ENCODE data around the gene DEGS1.
"Not testable (repeated sequence)": the region's sequence is repeated elsewhere in the genome, so short reads cannot be mapped to it uniquely, and the experiment has no call there.

Gene DEGS1

DNA sequence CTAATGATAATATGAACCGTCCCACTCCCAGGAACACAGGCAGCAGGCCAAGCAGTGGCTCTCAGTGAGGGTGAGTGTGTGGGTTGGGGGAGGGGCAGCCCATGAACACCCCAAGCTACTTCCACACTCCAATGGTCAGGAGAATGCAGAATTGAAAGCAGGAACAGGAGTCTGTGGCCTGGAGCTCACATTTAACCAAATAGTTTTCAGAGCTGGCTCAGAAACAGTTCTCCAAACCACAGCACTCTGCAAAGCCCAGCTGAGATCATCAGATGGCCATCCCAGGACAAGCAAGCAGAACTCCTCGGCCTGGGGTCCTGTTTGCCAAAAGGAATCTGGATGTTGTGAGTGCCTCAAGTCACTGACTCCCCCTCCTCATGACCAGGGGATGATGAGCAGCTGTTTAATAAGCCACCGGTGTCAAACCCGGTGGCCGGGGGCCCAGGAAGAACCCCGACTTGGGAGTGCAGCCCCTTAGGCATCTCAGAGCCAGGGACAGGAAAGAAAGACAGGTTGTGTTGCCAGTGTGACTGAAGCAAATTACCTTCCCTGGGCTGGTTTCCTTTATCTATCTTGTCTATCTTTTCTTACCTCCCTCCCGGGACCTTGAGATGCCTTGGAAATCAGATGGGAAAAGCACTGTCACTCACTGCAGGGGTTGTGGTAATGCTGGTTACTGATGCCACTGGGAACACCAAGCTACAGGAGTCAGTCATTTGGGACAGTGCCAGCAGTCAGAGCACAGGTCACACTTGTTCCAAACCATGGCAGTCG is 20.4 kb downstream of the DEGS1 start:
- no peak overlapping the region for H3K27ac ChIP-seq (ENCODE audit: low read depth, low read length)
- no peak overlapping the region for H3K9ac ChIP-seq (ENCODE audit: low read length)
- no peak overlapping the region for H3K4me3 ChIP-seq (ENCODE audit: low read length)
- peaks cover 2% of the 10 kb centered on the region for H3K4me1 ChIP-seq (ENCODE audit: control insufficient read depth, insufficient read depth, low read length)
- H3K27me3 ChIP-seq (ENCODE audit: control insufficient read depth, insufficient read depth, low read length) = no peaks in the 10 kb centered on the region
- no peaks in the 10 kb centered on the region for H3K36me3 ChIP-seq (ENCODE audit: control insufficient read depth, insufficient read depth, low read length)

DNA sequence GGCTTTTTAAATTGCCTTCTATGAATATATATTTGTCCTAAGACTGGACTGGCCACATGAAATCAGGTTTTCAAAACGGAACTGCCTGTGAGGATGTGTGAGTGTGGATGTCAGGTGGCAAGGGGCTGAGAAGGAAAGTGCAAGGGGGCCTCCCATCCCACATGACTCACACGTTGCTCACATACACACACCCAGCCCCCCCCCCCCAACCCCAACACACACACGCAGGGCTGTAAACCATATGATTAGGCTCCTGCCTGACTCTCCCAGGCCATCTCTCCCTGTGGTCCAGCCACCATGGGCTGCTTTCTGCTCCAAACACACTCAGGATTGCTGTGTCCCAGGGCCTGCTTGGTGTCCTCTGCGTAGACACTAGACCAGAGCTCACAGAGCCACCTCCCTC is 22.4 kb downstream of the DEGS1 start:
- no peak overlapping the region for H3K9ac ChIP-seq (ENCODE audit: low read length)
- H3K4me3 ChIP-seq (ENCODE audit: low read length) = no peak overlapping the region
- H3K4me1 ChIP-seq (ENCODE audit: control insufficient read depth, insufficient read depth, low read length) = peaks cover 2% of the 10 kb centered on the region
- no peaks in the 10 kb centered on the region for H3K27me3 ChIP-seq (ENCODE audit: control insufficient read depth, insufficient read depth, low read length)
- H3K27ac ChIP-seq (ENCODE audit: low read depth, low read length) = no peak overlapping the region
- H3K36me3 ChIP-seq (ENCODE audit: control insufficient read depth, insufficient read depth, low read length) = no peaks in the 10 kb centered on the region

DNA sequence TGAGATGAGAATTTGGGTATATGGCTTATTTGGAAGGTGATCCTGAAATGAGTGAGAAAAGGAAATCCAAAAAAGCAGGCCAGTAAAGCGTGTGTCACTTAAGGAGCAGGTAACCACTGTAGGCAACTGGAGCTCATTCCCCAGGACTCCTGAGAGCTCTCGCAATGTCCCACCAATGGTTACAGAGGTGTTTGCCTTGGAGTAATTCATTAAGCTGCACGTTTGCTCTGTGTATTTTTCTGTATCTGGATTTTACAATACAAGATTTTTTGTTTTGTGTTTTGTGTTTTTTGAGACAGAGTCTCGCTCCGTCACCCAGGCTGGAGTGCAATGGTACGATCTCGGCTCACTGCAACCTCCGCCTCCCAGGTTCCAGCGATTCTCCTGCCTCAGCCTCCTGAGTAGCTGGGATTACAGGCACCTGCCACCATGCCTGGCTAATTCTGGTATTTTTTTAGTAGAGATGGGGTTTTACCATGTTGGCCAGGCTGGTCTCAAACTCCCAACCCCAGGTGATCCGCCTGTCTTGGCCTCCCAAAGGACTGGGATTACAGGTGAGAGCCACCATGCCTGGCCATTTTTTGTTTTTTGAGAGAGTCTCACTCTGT is 23.0 kb downstream of the DEGS1 start:
- H3K4me1 ChIP-seq (ENCODE audit: control insufficient read depth, insufficient read depth, low read length); H3K27ac ChIP-seq (ENCODE audit: low read depth, low read length); H3K9ac ChIP-seq (ENCODE audit: low read length); H3K36me3 ChIP-seq (ENCODE audit: control insufficient read depth, insufficient read depth, low read length); H3K4me3 ChIP-seq (ENCODE audit: low read length); H3K27me3 ChIP-seq (ENCODE audit: control insufficient read depth, insufficient read depth, low read length): not testable (repeated sequence)

DNA sequence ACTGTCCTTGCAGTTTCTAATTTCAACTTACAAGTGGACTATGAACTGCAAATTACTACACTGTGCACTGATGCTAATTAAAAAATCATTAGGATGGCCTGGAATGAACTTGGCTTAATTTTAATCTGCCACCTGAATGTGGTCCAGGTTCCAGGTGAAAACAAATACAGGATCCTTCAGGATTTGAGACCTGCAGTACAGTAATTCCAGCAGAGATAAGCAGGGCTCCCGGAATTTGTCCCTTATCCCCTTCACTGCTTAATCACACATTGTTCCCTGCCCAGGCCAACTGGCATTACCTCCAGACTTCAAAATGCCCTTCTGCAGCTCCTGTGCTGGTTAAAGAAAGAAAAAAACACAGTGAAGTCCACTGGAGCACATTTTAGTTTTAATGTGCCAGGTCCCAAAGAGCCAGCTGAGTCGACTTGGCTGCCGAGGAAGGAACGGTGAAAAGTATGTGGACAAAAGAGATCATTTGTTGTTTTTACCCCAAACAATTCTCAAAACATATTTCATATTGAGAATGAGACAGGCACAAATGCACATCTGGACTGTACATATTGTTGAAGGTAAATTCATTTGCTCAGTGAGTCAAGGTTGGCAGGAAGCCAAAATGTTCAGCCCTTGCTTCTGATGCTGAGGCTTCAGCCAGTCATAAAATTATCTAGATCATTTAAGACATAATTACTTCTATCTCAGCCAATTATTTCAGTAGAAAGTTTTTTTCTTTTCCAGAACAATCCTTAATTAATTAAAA is 28.3 kb downstream of the DEGS1 start:
- no peak overlapping the region for H3K9ac ChIP-seq (ENCODE audit: low read length)

DNA sequence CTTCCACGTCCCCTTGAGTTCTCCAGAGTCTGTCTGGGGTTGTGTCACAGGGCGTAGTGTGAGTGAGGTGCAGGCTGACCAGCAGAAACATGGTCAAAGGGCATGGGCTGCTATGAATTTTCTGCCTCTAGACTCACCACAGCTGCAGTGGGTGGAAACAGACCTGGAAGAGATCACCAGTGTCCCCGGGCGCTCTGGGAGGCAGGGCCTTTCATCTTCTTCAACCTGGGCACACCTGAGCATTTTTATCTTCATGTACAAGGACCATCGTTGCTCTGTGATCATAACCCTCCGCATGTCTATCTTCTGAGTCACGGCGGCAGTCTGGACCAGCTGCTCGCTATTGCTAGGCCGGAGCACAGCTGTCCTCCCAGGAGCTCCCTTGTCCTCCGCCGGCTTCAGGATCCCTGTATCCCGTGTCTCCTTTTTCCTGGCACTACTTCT is 29.6 kb downstream of the DEGS1 start:
- Histone ChIP-seq H3K9ac (ENCODE audit: low read length) (no peak overlapping the region), H3K27me3 (ENCODE audit: control insufficient read depth, insufficient read depth, low read length) (no peaks in the 10 kb centered on the region), H3K36me3 (ENCODE audit: control insufficient read depth, insufficient read depth, low read length) (no peaks in the 10 kb centered on the region), H3K4me3 (ENCODE audit: low read length) (no peak overlapping the region), H3K4me1 (ENCODE audit: control insufficient read depth, insufficient read depth, low read length) (peaks cover 2% of the 10 kb centered on the region), H3K27ac (ENCODE audit: low read depth, low read length) (no peak overlapping the region)

More for the DNA sequence above, 28.3 kb downstream of the DEGS1 start:
- no peaks in the 10 kb centered on the region for H3K36me3 ChIP-seq (ENCODE audit: control insufficient read depth, insufficient read depth, low read length)
- H3K4me1 ChIP-seq (ENCODE audit: control insufficient read depth, insufficient read depth, low read length) = peaks cover 2% of the 10 kb centered on the region
- no peak overlapping the region for H3K4me3 ChIP-seq (ENCODE audit: low read length)
- H3K27ac ChIP-seq (ENCODE audit: low read depth, low read length) = no peak overlapping the region
- H3K27me3 ChIP-seq (ENCODE audit: control insufficient read depth, insufficient read depth, low read length) = no peaks in the 10 kb centered on the region

DNA sequence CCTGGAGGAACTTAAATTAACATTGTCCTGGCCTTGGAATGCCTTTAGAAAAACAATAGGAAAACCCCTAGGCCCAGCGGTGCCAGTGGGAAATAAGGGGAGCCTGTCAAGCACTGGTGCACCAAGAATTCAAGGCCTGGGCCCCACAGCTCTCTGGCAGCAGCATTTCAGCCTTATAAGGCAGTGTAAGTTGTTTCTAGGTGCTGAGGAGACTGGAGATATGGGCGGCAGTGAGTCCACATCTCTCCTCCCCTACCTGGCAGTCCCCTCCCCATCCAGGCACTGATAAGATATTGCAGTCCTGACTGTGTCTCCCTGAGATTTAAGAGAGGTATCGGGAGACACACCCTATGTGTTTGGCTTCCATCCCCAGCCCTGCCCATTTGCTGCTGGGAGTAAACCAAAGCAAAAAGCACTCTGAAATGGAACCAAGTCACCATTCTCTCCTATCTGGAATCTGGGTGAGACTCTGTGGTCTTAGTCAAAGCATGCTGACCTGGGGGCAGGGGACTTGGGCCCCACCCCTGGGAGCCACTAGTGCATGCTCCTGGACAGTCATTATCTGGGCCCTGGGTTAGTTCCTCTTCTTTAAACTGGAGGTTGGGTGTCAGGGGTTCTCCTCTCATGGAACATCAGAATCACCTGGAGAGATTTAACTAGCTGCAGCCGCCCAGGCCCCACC is 30.5 kb downstream of the DEGS1 start:
- Histone ChIP-seq H3K4me3 (ENCODE audit: low read length) (no peak overlapping the region), H3K9ac (ENCODE audit: low read length) (no peak overlapping the region), H3K27me3 (ENCODE audit: control insufficient read depth, insufficient read depth, low read length) (no peaks in the 10 kb centered on the region), H3K36me3 (ENCODE audit: control insufficient read depth, insufficient read depth, low read length) (no peaks in the 10 kb centered on the region), H3K4me1 (ENCODE audit: control insufficient read depth, insufficient read depth, low read length) (peaks cover 2% of the 10 kb centered on the region), H3K27ac (ENCODE audit: low read depth, low read length) (no peak overlapping the region)

DNA sequence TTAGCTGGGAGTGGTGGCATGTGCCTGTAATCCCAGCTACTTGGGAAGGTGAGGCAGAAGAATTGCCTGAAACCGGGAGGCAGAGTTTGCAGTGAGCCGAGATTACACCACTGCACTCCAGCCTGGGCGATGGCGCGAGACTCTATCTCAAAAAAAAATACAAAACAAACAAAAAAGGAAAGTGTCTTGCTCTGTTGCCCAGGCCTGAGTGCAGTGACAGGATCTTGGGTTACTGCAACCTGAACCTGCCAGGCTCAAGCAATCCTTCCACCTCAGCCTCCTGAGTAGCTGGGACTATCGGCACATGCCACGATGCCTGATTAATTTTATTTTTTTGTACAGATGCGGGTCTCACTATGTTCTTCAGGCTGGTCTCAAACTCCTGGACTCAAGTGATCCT is 33.3 kb downstream of the DEGS1 start:
- Histone ChIP-seq H3K9ac (ENCODE audit: low read length) (no peak overlapping the region), H3K27me3 (ENCODE audit: control insufficient read depth, insufficient read depth, low read length) (no peaks in the 10 kb centered on the region), H3K4me3 (ENCODE audit: low read length) (no peak overlapping the region), H3K36me3 (ENCODE audit: control insufficient read depth, insufficient read depth, low read length) (no peaks in the 10 kb centered on the region), H3K4me1 (ENCODE audit: control insufficient read depth, insufficient read depth, low read length) (peaks cover under 1% of the 10 kb centered on the region), H3K27ac (ENCODE audit: low read depth, low read length) (no peak overlapping the region)

DNA sequence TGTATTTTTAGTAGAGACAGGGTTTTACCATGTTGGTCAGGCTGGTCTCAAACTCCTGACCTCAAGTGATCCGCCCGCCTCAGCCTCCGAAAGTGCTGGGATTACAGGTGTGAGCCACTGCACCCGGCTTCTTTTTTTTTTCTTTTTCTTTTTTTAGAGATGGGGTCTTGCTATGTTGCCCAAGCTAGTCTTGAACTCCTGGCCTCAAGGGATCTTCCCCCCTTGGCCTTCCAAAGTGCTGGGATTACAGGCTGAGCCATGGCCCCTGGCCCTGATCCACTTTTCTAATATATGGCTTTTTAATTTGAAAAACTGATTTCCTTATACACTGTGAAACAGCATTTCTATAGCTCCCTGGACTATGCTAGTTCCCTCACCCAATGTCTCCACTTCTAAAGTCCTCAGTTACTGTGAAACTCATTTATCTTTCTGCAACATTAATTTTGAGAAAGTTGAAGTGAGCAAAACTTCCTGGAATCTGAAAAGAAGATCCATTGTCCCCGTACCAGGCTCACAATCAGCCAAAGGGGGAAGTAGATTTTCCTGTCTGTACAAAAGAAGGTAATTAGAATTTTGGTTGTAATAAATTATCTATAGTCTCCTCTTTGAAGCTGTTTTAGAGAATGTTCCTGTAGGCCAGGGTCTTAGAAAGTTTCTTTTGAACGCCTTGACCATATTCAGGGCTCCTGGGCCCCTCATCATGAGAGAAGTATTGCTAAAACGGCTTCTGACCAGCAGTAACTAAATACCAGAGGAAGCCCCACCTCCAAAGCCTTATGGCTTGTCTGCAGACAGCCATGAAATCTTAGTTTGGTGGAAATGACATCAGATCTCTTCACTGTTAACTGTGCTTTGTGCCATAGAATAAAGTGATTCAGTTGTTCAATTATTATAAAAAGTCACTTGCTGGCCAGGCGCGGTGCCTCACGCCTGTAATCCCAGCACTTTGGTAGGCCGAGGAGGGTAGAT is 34.9 kb downstream of the DEGS1 start:
- no peaks in the 10 kb centered on the region for H3K36me3 ChIP-seq (ENCODE audit: control insufficient read depth, insufficient read depth, low read length)
- H3K27ac ChIP-seq (ENCODE audit: low read depth, low read length) = no peak overlapping the region
- no peaks in the 10 kb centered on the region for H3K27me3 ChIP-seq (ENCODE audit: control insufficient read depth, insufficient read depth, low read length)
- H3K4me3 ChIP-seq (ENCODE audit: low read length) = no peak overlapping the region
- H3K4me1 ChIP-seq (ENCODE audit: control insufficient read depth, insufficient read depth, low read length) = no peaks in the 10 kb centered on the region
- H3K9ac ChIP-seq (ENCODE audit: low read length) = no peak overlapping the region

DNA sequence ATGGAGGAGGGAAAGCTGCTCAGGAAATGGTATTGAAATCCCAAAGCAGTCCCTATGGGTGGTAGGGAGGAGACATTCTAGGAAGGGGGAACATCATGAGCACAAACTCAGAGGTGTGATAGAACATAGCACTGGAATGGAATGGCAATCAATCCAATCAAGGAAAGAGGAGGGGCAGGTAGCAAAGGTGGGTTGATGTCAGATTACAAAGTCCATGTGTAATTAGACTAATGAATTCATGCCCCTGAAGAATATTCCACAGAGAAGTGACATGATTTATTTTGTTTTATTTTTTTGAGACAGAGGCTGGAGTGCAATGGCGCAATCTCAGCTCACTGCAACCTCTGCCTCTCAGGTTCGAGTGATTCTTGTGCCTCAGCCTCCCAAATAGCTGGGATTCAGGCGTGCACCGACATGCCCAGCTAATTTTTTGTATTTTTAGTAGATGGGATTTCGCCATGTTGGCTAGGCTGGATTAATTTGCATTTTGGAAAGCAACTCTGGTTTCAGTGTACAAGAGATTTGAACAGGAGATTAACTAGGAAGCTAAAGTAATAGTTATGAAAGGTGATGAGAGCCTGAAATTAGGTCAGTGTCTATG is 36.1 kb downstream of the DEGS1 start:
- no peak overlapping the region for H3K27ac ChIP-seq (ENCODE audit: low read depth, low read length)
- H3K4me1 ChIP-seq (ENCODE audit: control insufficient read depth, insufficient read depth, low read length) = peaks cover 9% of the 10 kb centered on the region
- H3K36me3 ChIP-seq (ENCODE audit: control insufficient read depth, insufficient read depth, low read length) = no peaks in the 10 kb centered on the region
- H3K4me3 ChIP-seq (ENCODE audit: low read length) = no peak overlapping the region
- no peak overlapping the region for H3K9ac ChIP-seq (ENCODE audit: low read length)
- no peaks in the 10 kb centered on the region for H3K27me3 ChIP-seq (ENCODE audit: control insufficient read depth, insufficient read depth, low read length)

DNA sequence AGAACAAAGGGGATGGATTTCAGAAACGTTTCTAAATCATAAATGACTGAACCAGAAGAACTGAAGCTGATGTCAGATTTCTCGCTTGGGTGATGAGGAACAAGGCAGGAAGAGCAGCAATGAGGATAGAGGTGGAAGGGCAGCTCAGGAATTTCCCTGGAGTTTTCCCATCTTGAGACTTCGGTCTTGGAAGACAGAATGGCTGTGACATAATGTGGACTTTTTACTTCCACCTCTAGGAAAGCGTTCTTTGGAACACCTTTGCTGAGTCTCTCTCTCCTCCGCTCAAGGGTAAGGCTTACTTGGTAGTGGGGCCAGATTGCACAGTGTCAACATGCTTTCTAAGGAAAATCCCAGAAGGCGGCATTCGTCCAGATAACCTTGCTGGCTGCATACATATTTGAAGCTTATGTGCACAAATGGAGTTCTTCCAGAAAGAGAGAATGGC is 36.6 kb downstream of the DEGS1 start:
- Histone ChIP-seq H3K9ac (ENCODE audit: low read length) (no peak overlapping the region), H3K36me3 (ENCODE audit: control insufficient read depth, insufficient read depth, low read length) (no peaks in the 10 kb centered on the region), H3K27ac (ENCODE audit: low read depth, low read length) (no peak overlapping the region), H3K4me1 (ENCODE audit: control insufficient read depth, insufficient read depth, low read length) (peaks cover 14% of the 10 kb centered on the region), H3K27me3 (ENCODE audit: control insufficient read depth, insufficient read depth, low read length) (no peaks in the 10 kb centered on the region), H3K4me3 (ENCODE audit: low read length) (no peak overlapping the region)

Measured in rectal smooth muscle tissue (tissue), 1 donor.